PC-3 (cell line): ENCODE results near the gene SPAG6. TPM values are rescaled to one million over a fixed set of nuclear protein-coding genes. Genes with fewer than 3 reads are reported as not detected.
A peak's percentile ranks its signal among the peaks of the same experiment; 100 is the strongest.
"Not testable (repeated sequence)": the region's sequence is repeated elsewhere in the genome, so short reads cannot be mapped to it uniquely, and the experiment has no call there.

Experiments used
- ATAC-seq: fragments of 200-7000 bp; cut with Tn5 transposase; 2 replicates; pipeline ENCODE4 v1.9.1; 2020; ENCODE audit warnings: mild to moderate bottlenecking, moderate library complexity
- BruUV-seq: library from RNA; stranded (reverse); fragments of 400-500 nt; replicated peaks from 2 replicates; lab custom pipeline; 2021; lab: Mats Ljungman, UMichigan
- CTCF ChIA-PET: fragments of 300-600 bp; sonication (Branson Sonifier 250); formaldehyde crosslinking; loops from one replicate; lab custom pipeline; 2022; ENCODE audit warnings: antibody characterized with exemption; lab: Charles Lee
- POLR2A ChIA-PET: fragments of 300-600 bp; sonication (Branson Sonifier 250); formaldehyde crosslinking; loops from one replicate; lab custom pipeline; 2022; ENCODE audit warnings: antibody characterized with exemption; ENCODE audit not compliant: unreplicated experiment; lab: Charles Lee
- DNase-seq: peaks from one replicate; pipeline ENCODE4 v3.0.0-alpha.2; 2015
- H2AFZ ChIP-seq: fragments of 300-600 bp; sonication (generic); 2 replicates; pipeline ENCODE4 v1.6.0; 2016; ENCODE audit warnings: antibody characterized with exemption, low read length
- H3F3A ChIP-seq: fragments of 300-600 bp; sonication (generic); one replicate; pipeline ENCODE4 v1.6.0; 2017; ENCODE audit warnings: antibody characterized with exemption, low read length, control low read depth, mild to moderate bottlenecking; ENCODE audit not compliant: unreplicated experiment
- H3K27ac ChIP-seq: fragments of 300-600 bp; sonication (generic); 2 replicates; pipeline ENCODE4 v1.5.1; 2016; ENCODE audit warnings: mild to moderate bottlenecking, low read length
- H3K27me3 ChIP-seq: fragments of 300-600 bp; sonication (generic); 2 replicates; pipeline ENCODE4 v1.6.1; 2016; ENCODE audit warnings: low read length, mixed read lengths
- H3K36me3 ChIP-seq: fragments of 300-600 bp; sonication (generic); 2 replicates; pipeline ENCODE4 v1.6.1; 2016; ENCODE audit warnings: low read depth, mixed run types, low read length, mixed read lengths
- H3K4me1 ChIP-seq: fragments of 300-600 bp; sonication (generic); 2 replicates; pipeline ENCODE4 v1.5.1; 2016; ENCODE audit warnings: low read length; ENCODE audit not compliant: insufficient read depth
- H3K4me2 ChIP-seq: fragments of 300-600 bp; sonication (generic); 2 replicates; pipeline ENCODE4 v1.6.0; 2016; ENCODE audit warnings: low read length
- H3K4me3 ChIP-seq: fragments of 300-600 bp; sonication (generic); 2 replicates; pipeline ENCODE4 v1.5.1; 2016; ENCODE audit warnings: mild to moderate bottlenecking, low read length, mixed read lengths
- H3K79me2 ChIP-seq: fragments of 300-600 bp; sonication (generic); 2 replicates; pipeline ENCODE4 v1.6.1; 2017; ENCODE audit warnings: low read length, mixed read lengths
- H3K9ac ChIP-seq: fragments of 300-600 bp; sonication (generic); 2 replicates; pipeline ENCODE4 v1.6.0; 2016; ENCODE audit warnings: mild to moderate bottlenecking, low read length
- H3K9me2 ChIP-seq: fragments of 300-600 bp; sonication (generic); replicated peaks from 2 replicates; pipeline ENCODE4 v1.6.1; 2016; ENCODE audit warnings: mixed run types, low read length, mixed read lengths
- H3K9me3 ChIP-seq: fragments of 300-600 bp; sonication (generic); 2 replicates; pipeline ENCODE4 v1.6.1; 2016; ENCODE audit warnings: low read length, mixed read lengths
- H4K20me1 ChIP-seq: fragments of 300-600 bp; sonication (generic); 2 replicates; pipeline ENCODE4 v1.6.1; 2016; ENCODE audit warnings: low read length, mixed read lengths
- CTCF ChIP-seq: fragments of 300-600 bp; sonication (generic); conservative IDR thresholded peaks from 2 replicates; pipeline ENCODE4 v1.5.1; 2017; ENCODE audit warnings: antibody characterized with exemption, low read depth, mild to moderate bottlenecking, low read length
- EZH2 ChIP-seq: fragments of 300-600 bp; sonication (generic); IDR thresholded peaks from one replicate; pipeline ENCODE4 v1.6.1; 2017; ENCODE audit warnings: antibody characterized with exemption, mild to moderate bottlenecking, low read length; ENCODE audit not compliant: unreplicated experiment
- EZH2phosphoT487 ChIP-seq: fragments of 300-600 bp; sonication (generic); IDR thresholded peaks from 2 replicates; pipeline ENCODE4 v1.6.1; 2018; ENCODE audit warnings: mild to moderate bottlenecking, antibody characterized with exemption, low read length, borderline replicate concordance
- intact Hi-C: fragments of 100-400 bp; cut with micrococcal nuclease; formaldehyde crosslinking; loops from 2 replicates; pipeline ENCODE4 v1.9.0; 2023
- total RNA-seq: library from RNA; depleted of rRNA; stranded (reverse); fragments of >200 nt; gene quantifications from 2 replicates; pipeline ENCODE4 v1.2.3, GENCODE V29; 2014

SPAG6 gene
- total RNA-seq, 1 experiment from 2014 or later: 0.04 TPM

- Histone ChIP-seq H3K27me3 (no peaks in the 10 kb centered on the region), H3K4me3 (peak overlapping the region; percentile 45; the same call in 1 of the 2 replicates), H3K4me1 (peaks cover 83% of the 10 kb centered on the region), H3K36me3 (no peaks in the 10 kb centered on the region), H3K9me2 (no peaks in the 10 kb centered on the region), H3K79me2 (peaks cover 42% of the 10 kb centered on the region), H3K9me3 (no peaks in the 10 kb centered on the region), H3K4me2 (peak overlapping the region; percentile 77), H3K27ac (peak overlapping the region; percentile 100), H3F3A (peaks cover 5% of the 10 kb centered on the region), H3K9ac (peak overlapping the region; percentile 96), H4K20me1 (no peaks in the 10 kb centered on the region), H2AFZ (no peak overlapping the region)
- BruUV-seq: TSS peak; percentile 59
- ATAC-seq (no peak), DNase-seq (no peak)
- POLR2A ChIA-PET: no interaction called here
- no peak for TF ChIP-seq EZH2phosphoT487
- no peak for TF ChIP-seq CTCF
- no peak for TF ChIP-seq EZH2
- CTCF ChIA-PET: no interaction called here
- intact Hi-C loops: no loop called here
Measured at GRCh38 chr10:22309180-22310000, 35.9 kb upstream of the SPAG6 start.

DNA sequence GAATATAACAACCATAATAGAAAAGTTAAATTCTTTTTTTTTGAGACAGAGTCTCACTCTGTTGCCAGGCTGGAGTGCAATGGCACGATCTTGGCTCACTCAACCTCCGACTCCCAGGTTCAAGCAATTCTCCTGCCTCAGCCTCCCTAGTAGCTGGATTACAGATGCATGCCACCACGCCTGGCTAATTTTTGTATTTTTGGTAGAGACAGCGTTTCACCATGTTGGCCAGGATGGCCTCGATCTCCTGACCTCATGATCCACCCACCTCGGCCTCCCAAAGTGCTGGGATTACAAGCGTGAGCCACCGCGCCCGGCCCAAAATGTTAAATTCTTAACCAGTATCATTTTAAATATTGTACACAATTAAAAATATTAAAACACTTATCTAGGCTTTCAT, 35.3 kb upstream of the SPAG6 start:
- POLR2A ChIA-PET: interaction anchor here (0.6 kb wide), 1 partner anchor 511 kb away, joined by 5 read pairs; no protein-coding TSS in a partner anchor
- intact Hi-C loops, CTCF ChIA-PET, BruUV-seq, H3F3A ChIP-seq, H3K27me3 ChIP-seq, ATAC-seq, H3K4me3 ChIP-seq, H3K36me3 ChIP-seq, H3K9me2 ChIP-seq, H3K9me3 ChIP-seq, H4K20me1 ChIP-seq, H2AFZ ChIP-seq, DNase-seq: not testable (repeated sequence)
- peak overlapping the region; percentile 100 for H3K27ac ChIP-seq
- peaks cover 48% of the 10 kb centered on the region for H3K79me2 ChIP-seq
- peak overlapping the region; percentile 77; the same call in 1 of the 2 replicates for H3K4me2 ChIP-seq
- H3K4me1 ChIP-seq: peaks cover 88% of the 10 kb centered on the region
- peak overlapping the region; percentile 96 for H3K9ac ChIP-seq

DNA sequence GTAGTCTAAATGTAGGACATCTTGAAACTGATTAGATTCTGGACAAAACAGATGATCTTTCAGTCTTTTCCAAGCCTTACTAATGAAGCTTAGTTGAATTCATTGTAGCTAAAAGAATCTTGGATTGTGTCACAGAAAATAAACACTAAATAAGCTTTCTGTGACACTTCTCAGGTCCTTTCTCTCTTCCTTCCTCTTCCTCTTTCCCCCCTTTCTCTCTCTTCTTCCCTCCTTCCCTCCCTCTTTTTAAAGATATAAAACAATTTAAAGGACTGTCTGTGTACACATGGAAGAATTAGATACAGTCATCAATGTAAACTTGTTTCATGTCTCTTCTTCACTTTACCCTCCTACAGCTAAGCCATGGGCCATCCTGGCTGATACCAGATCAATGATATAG, 34.4 kb upstream of the SPAG6 start:
- no peak for TF ChIP-seq CTCF
- no peak for TF ChIP-seq EZH2phosphoT487
- TF ChIP-seq EZH2: no peak
- Histone ChIP-seq H3K27ac (peak overlapping the region; percentile 100), H3K27me3 (no peaks in the 10 kb centered on the region), H4K20me1 (no peaks in the 10 kb centered on the region), H2AFZ (no peak overlapping the region), H3F3A (peaks cover 5% of the 10 kb centered on the region), H3K9me2 (no peaks in the 10 kb centered on the region), H3K9ac (peak overlapping the region; percentile 96), H3K4me1 (peaks cover 82% of the 10 kb centered on the region), H3K9me3 (no peaks in the 10 kb centered on the region), H3K79me2 (peaks cover 57% of the 10 kb centered on the region), H3K4me3 (peak overlapping the region; percentile 20; the same call in 1 of the 2 replicates), H3K4me2 (peak overlapping the region; percentile 65), H3K36me3 (no peaks in the 10 kb centered on the region)
- ChIA-PET POLR2A (no interaction called here), CTCF (interaction anchor here (0.5 kb wide), 1 partner anchor 64 kb away, joined by 3 read pairs; no protein-coding TSS in a partner anchor)
- peak; percentile 22 for DNase-seq
- ATAC-seq: no peak
- intact Hi-C loops: no loop called here
- BruUV-seq: no TSS peak
